Lower leg skin (tissue), 4 donors: ENCODE data around the gene FAM13B. TPM values are rescaled to one million over a fixed set of nuclear protein-coding genes. Genes with fewer than 3 reads are reported as not detected.
"Not testable (repeated sequence)": the region's sequence is repeated elsewhere in the genome, so short reads cannot be mapped to it uniquely, and the experiment has no call there.

Source experiments
- DNase-seq, 2 donors: peaks; one replicate each; pipeline ENCODE4 v3.0.0-alpha.2; 2019; ENCODE audit warnings: low spot score in 2 of 2
- H3K4me3 ChIP-seq: fragments of 200-600 bp; sonication (generic); 2 replicates; pipeline ENCODE4 v1.5.1; 2017; ENCODE audit warnings: mild to moderate bottlenecking, low read depth; ENCODE audit not compliant: poor library complexity, severe bottlenecking
- POLR2A ChIP-seq, 2 donors: fragments of 450-650 bp; IDR thresholded peaks; one replicate each; pipeline ENCODE4 v1.6.1; 2016 to 2017; ENCODE audit warnings: antibody characterized with exemption in 2 of 2, mild to moderate bottlenecking in 1 of 2, moderate library complexity in 1 of 2
- WGBS, 2 donors: methylation state at CpG; one replicate each; pipeline ENCODE4 v1.1.5; 2018; 5-methylcytosine and 5-hydroxymethylcytosine counted together
- intact Hi-C: fragments of 100-400 bp; cut with DNase I; formaldehyde crosslinking; loops from one replicate; pipeline ENCODE4 v1.15.0; 2023; ENCODE audit warnings: low total_unique reads
- total RNA-seq, 4 donors: library from RNA; depleted of rRNA; stranded (reverse); fragments of >200 nt; gene quantifications; one replicate each; pipeline ENCODE4 v1.1.0, GENCODE V29; 2016
- TF ChIP-seq, protein P1 (sequence below), 3 donors: fragments of 450-650 bp; IDR thresholded peaks; one replicate each; pipeline ENCODE4 v1.5.1; 2016; ENCODE audit warnings: antibody characterized with exemption in 3 of 3, mild to moderate bottlenecking in 3 of 3, moderate library complexity in 2 of 3

The FAM13B gene
- total RNA-seq, 4 donors from 2014 or later, result 17.9 to 25.6 (median 21.4) TPM

- 94 to 98% methylated on average over 5 of the region's 5 CpGs for WGBS, 2 donors
- no peak overlapping the region for H3K4me3 ChIP-seq
- TF ChIP-seq, protein P1, sequence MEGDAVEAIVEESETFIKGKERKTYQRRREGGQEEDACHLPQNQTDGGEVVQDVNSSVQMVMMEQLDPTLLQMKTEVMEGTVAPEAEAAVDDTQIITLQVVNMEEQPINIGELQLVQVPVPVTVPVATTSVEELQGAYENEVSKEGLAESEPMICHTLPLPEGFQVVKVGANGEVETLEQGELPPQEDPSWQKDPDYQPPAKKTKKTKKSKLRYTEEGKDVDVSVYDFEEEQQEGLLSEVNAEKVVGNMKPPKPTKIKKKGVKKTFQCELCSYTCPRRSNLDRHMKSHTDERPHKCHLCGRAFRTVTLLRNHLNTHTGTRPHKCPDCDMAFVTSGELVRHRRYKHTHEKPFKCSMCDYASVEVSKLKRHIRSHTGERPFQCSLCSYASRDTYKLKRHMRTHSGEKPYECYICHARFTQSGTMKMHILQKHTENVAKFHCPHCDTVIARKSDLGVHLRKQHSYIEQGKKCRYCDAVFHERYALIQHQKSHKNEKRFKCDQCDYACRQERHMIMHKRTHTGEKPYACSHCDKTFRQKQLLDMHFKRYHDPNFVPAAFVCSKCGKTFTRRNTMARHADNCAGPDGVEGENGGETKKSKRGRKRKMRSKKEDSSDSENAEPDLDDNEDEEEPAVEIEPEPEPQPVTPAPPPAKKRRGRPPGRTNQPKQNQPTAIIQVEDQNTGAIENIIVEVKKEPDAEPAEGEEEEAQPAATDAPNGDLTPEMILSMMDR (IDR thresholded peaks at IDR 0.05), result no peak
- no peak for TF ChIP-seq POLR2A (IDR thresholded peaks at IDR 0.05)
- intact Hi-C loops, result no loop called here
- DNase-seq, result no peak
These were observed 43.5 kb downstream of the FAM13B start for GRCh38 chr5:137989419-137989818.

DNA sequence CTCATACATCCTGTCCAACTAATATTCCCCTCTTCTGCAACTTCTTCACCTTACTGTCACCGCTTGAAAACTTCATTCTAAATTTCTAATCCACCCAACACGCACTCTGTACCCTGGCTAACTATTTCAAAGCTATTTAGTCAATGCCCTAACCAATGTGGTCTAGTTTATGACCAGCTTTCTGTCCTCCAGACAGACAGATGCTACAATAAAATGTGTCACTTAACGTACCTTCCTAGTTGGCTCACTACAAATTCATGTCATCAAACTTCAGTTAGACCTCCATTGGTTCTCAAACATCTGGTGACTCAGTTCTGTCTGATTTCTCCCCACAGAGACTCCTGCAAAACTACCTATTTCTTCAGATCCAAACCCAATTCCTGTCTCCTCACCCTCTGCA, 57.7 kb downstream of the FAM13B start:
- TF ChIP-seq, protein P1 (IDR thresholded peaks at IDR 0.05), result no peak
- no peak for TF ChIP-seq POLR2A (IDR thresholded peaks at IDR 0.05)
- intact Hi-C loops, result no loop called here
- H3K4me3 ChIP-seq, result no peak overlapping the region
- WGBS, 2 donors, result 98% methylated on average over 3 of the region's 3 CpGs
- no peak for DNase-seq

GRCh38 chr5:137970384-137970783, 62.5 kb downstream of the FAM13B start:
- intact Hi-C loops, DNase-seq, H3K4me3 ChIP-seq: not testable (repeated sequence)
- WGBS, 2 donors, result 98 to 100% methylated on average over 4 of the region's 4 CpGs

GRCh38 chr5:137960819-137961218, 72.1 kb downstream of the FAM13B start:
- intact Hi-C loops, result no loop called here
- no peak overlapping the region for H3K4me3 ChIP-seq
- WGBS, 2 donors, result 87 to 96% methylated on average over 3 of the region's 3 CpGs
- no peak for DNase-seq
- TF ChIP-seq, protein P1 (IDR thresholded peaks at IDR 0.05), result no peak
- no peak for TF ChIP-seq POLR2A (IDR thresholded peaks at IDR 0.05)

- no peak for TF ChIP-seq POLR2A (IDR thresholded peaks at IDR 0.05)
- TF ChIP-seq, protein P1 (IDR thresholded peaks at IDR 0.05), result no peak
- 78 to 82% methylated on average over 2 of the region's 2 CpGs for WGBS, 2 donors
- intact Hi-C loops, result no loop called here
- no peak overlapping the region for H3K4me3 ChIP-seq
- no peak for DNase-seq
These were observed 72.7 kb downstream of the FAM13B start for GRCh38 chr5:137960141-137960540.

DNA sequence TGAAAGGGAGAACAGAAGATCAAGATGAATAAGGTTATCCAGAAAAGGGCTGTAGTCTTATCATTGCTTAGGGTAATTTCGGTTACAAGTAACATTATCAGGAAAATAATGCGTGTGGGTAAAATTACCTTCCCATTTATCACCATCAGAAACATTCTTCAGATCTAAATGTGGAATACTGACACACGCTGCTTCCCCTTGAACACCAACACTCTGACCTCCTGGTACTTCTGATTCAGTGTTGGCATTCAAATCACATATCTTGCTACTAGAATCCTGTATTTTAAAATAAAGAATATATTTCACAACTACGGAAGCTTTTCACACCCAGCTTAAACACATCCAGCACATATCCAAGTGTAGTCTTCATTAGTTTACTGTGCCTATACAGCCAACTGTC, 73.4 kb downstream of the FAM13B start:
- H3K4me3 ChIP-seq, result no peak overlapping the region
- no peak for DNase-seq
- no peak for TF ChIP-seq POLR2A (IDR thresholded peaks at IDR 0.05)
- TF ChIP-seq, protein P1 (IDR thresholded peaks at IDR 0.05), result no peak
- intact Hi-C loops, result no loop called here
- WGBS, 2 donors, result 94% methylated on average over 4 of the region's 4 CpGs
